HepG2 (cell line): ENCODE data around the gene APOC3. TPM values are rescaled to one million over a fixed set of nuclear protein-coding genes. Genes with fewer than 3 reads are reported as not detected.
A peak's percentile ranks its signal among the peaks of the same experiment; 100 is the strongest.

Experiments used
- ARID2 ChIP-seq: sonication (generic); formaldehyde crosslinking; IDR thresholded peaks from 2 replicates; pipeline ENCODE4 v1.8.1; 2022; ENCODE audit warnings: mild to moderate bottlenecking, missing genetic modification reagents, borderline replicate concordance
- ATF6 ChIP-seq: sonication (generic); formaldehyde crosslinking; conservative IDR thresholded peaks from 2 replicates; pipeline ENCODE4 v1.4.0; 2020; ENCODE audit warnings: missing genetic modification reagents
- ETV5 ChIP-seq: IDR thresholded peaks from 2 replicates; pipeline ENCODE4 v1.6.1; 2018; ENCODE audit warnings: missing biosample characterization, missing genetic modification reagents, inconsistent platforms, borderline replicate concordance
- HNF1B ChIP-seq: sonication (generic); formaldehyde crosslinking; IDR thresholded peaks from 2 replicates; pipeline ENCODE4 v1.5.1; 2020; ENCODE audit warnings: mild to moderate bottlenecking, moderate library complexity, missing genetic modification reagents
- HOXA7 ChIP-seq: sonication (generic); formaldehyde crosslinking; IDR thresholded peaks from 2 replicates; pipeline ENCODE4 v1.8.1; 2022; ENCODE audit warnings: mild to moderate bottlenecking, missing genetic modification reagents, moderate library complexity
- MAX ChIP-seq: IDR thresholded peaks from 2 replicates; pipeline ENCODE4 v1.6.1; 2012; ENCODE audit warnings: inconsistent platforms
- MIER3 ChIP-seq: IDR thresholded peaks from 2 replicates; pipeline ENCODE4 v1.6.1; 2016; ENCODE audit warnings: missing compliant biosample characterization, borderline replicate concordance
- NR2F6 ChIP-seq, 2 experiments: IDR thresholded peaks; 2 replicates each; pipeline ENCODE4 v1.6.1; 2016; ENCODE audit warnings: antibody characterized with exemption in 1 of 2, mild to moderate bottlenecking in 1 of 2
- PLSCR1 ChIP-seq: sonication (generic); formaldehyde crosslinking; IDR thresholded peaks from 2 replicates; pipeline ENCODE4 v1.5.0; 2020; ENCODE audit warnings: missing genetic modification reagents, mild to moderate bottlenecking, borderline replicate concordance
- SETDB1 ChIP-seq: sonication (generic); formaldehyde crosslinking; IDR thresholded peaks from 2 replicates; pipeline ENCODE4 v1.5.1; 2020; ENCODE audit warnings: missing genetic modification reagents, mild to moderate bottlenecking, borderline replicate concordance
- SIX1 ChIP-seq: sonication (generic); formaldehyde crosslinking; IDR thresholded peaks from 2 replicates; pipeline ENCODE4 v1.4.0; 2020; ENCODE audit warnings: missing genetic modification reagents, borderline replicate concordance
- SKIL ChIP-seq: sonication (generic); formaldehyde crosslinking; IDR thresholded peaks from 2 replicates; pipeline ENCODE4 v1.8.0; 2022; ENCODE audit warnings: missing genetic modification reagents, mild to moderate bottlenecking, moderate library complexity, borderline replicate concordance
- SNRNP70 ChIP-seq: fragments of 200-400 bp; formaldehyde crosslinking; IDR thresholded peaks from 2 replicates; pipeline ENCODE4 v1.6.1; 2017; ENCODE audit warnings: mild to moderate bottlenecking, low read depth, low read length, moderate library complexity
- TEF ChIP-seq: sonication (generic); formaldehyde crosslinking; IDR thresholded peaks from 2 replicates; pipeline ENCODE4 v1.5.0; 2020; ENCODE audit warnings: missing genetic modification reagents
- XBP1 ChIP-seq: sonication (generic); formaldehyde crosslinking; IDR thresholded peaks from 2 replicates; pipeline ENCODE4 v1.5.0; 2020; ENCODE audit warnings: missing genetic modification reagents
- ZNF556 ChIP-seq: sonication (generic); formaldehyde crosslinking; IDR thresholded peaks from 2 replicates; pipeline ENCODE4 v1.4.0; 2020; ENCODE audit warnings: mild to moderate bottlenecking, missing genetic modification reagents, borderline replicate concordance
- ZNF614 ChIP-seq: IDR thresholded peaks from 2 replicates; pipeline ENCODE4 v1.6.1; 2018; ENCODE audit warnings: missing biosample characterization, missing genetic modification reagents, inconsistent platforms, borderline replicate concordance
- ZNF644 ChIP-seq: IDR thresholded peaks from 2 replicates; pipeline ENCODE4 v1.6.1; 2016; ENCODE audit warnings: low read depth
- ZNF670 ChIP-seq: sonication (generic); formaldehyde crosslinking; IDR thresholded peaks from 2 replicates; pipeline ENCODE4 v1.8.0; 2022; ENCODE audit warnings: mild to moderate bottlenecking, missing genetic modification reagents, borderline replicate concordance
- ZNF709 ChIP-seq: sonication (generic); formaldehyde crosslinking; IDR thresholded peaks from 2 replicates; pipeline ENCODE4 v1.5.0; 2020; ENCODE audit warnings: mild to moderate bottlenecking, missing genetic modification reagents
- polyA plus RNA-seq, 8 experiments: library from polyadenylated mRNA; depleted of rRNA in 3 of 8; stranded (reverse) in 7 of 8; unstranded in 1 of 8; fragments of >200 nt; fragmentation: Illumina TruSeq in 4 of 8; extraction: Trizol in 4 of 8; gene quantifications; 2 replicates each; pipeline versions ENCODE4 v1.2.1 to v1.2.3, GENCODE V29; 2011 to 2016; ENCODE audit warnings: low read depth in 4 of 8, missing spikeins in 1 of 8, mixed read lengths in 1 of 8; ENCODE audit not compliant: insufficient read depth in 1 of 8
- total RNA-seq, 5 experiments: library from RNA; depleted of rRNA; stranded (reverse); fragments of >200 nt; fragmentation: Illumina TruSeq; extraction: Trizol; gene quantifications; 2 replicates each; pipeline ENCODE4 v1.2.3, GENCODE V29; 2016; ENCODE audit warnings: low read depth in 1 of 5

APOC3 gene
- total and polyA plus RNA-seq, 2 of the 13 experiments (the other 11 are each of a cell fraction or from before 2014, with no cell fraction given), result 314 to 687 TPM

GRCh38 chr11:116828632-116829524, 829 bp upstream of the APOC3 start (continued):
- TF ChIP-seq SNRNP70 (no peak), SKIL (CRISPR knock-in tag) (peak; percentile 96), MIER3 (peak; percentile 87; the same call in 1 of the 2 replicates), ZNF644 (CRISPR knock-in tag) (0 out of 2 replicates have a peak, but pooled peaks have one; percentile 34), HOXA7 (CRISPR knock-in tag) (no peak), ZNF709 (CRISPR knock-in tag) (no peak), ATF6 (CRISPR knock-in tag) (no peak), MAX (no peak), ZNF614 (CRISPR knock-in tag) (no peak; the same call in 1 of the 2 replicates), PLSCR1 (no peak), SIX1 (CRISPR knock-in tag) (peak; percentile 63; the same call in 1 of the 2 replicates), ZNF556 (CRISPR knock-in tag) (no peak; the same call in 1 of the 2 replicates), NR2F6 (IDR thresholded peaks at IDR 0.05) (peak; percentile 88), NR2F6 (CRISPR knock-in tag; IDR thresholded peaks at IDR 0.05) (peak; percentile 96), ARID2 (CRISPR knock-in tag) (peak; percentile 29; the same call in 1 of the 2 replicates), TEF (CRISPR knock-in tag) (no peak), XBP1 (0 out of 2 replicates have a peak, but pooled peaks have one; percentile 13), HNF1B (CRISPR knock-in tag) (peak; percentile 74), ETV5 (peak; percentile 80), SETDB1 (CRISPR knock-in tag) (no peak), ZNF670 (CRISPR knock-in tag) (peak; percentile 83; the same call in 1 of the 2 replicates)
